H9 (cell line): Measurements from ENCODE around the gene MASTL. TPM values are rescaled to one million over a fixed set of nuclear protein-coding genes. Genes with fewer than 3 reads are reported as not detected.

ENCODE experiments used
- DNase-seq: peaks from one replicate; pipeline ENCODE4 v3.0.0-alpha.2; 2017
- H2AFZ ChIP-seq: one replicate; pipeline ENCODE4 v1.6.1; 2013; ENCODE audit warnings: mild to moderate bottlenecking, low read length, control low read depth, moderate library complexity
- H2AK5ac ChIP-seq: 2 replicates; pipeline ENCODE4 v1.6.1; 2013; ENCODE audit warnings: low read length, control low read depth, mixed read lengths; ENCODE audit not compliant: insufficient read length
- H2BK120ac ChIP-seq: one replicate; pipeline ENCODE4 v1.6.1; 2013; ENCODE audit warnings: low read depth, mild to moderate bottlenecking, low read length, control low read depth, inconsistent platforms; ENCODE audit not compliant: poor library complexity, severe bottlenecking
- H2BK12ac ChIP-seq: 2 replicates; pipeline ENCODE4 v1.6.1; 2013; ENCODE audit warnings: low read length, control low read depth, mixed read lengths, low read depth; ENCODE audit not compliant: insufficient read length
- H2BK15ac ChIP-seq: 2 replicates; pipeline ENCODE4 v1.6.1; 2013; ENCODE audit warnings: low read depth, low read length, control low read depth
- H2BK20ac ChIP-seq: one replicate; pipeline ENCODE4 v1.6.1; 2013; ENCODE audit warnings: low read depth, mild to moderate bottlenecking, low read length, control low read depth, inconsistent platforms; ENCODE audit not compliant: poor library complexity, severe bottlenecking
- H2BK5ac ChIP-seq: 2 replicates; pipeline ENCODE4 v1.6.1; 2013; ENCODE audit warnings: low read length, control low read depth, mixed read lengths; ENCODE audit not compliant: insufficient read length
- H3K14ac ChIP-seq: 2 replicates; pipeline ENCODE4 v1.6.1; 2013; ENCODE audit warnings: low read length, control low read depth; ENCODE audit not compliant: insufficient read depth
- H3K18ac ChIP-seq: 2 replicates; pipeline ENCODE4 v1.6.1; 2013; ENCODE audit warnings: low read depth, mild to moderate bottlenecking, mixed read lengths, low read length, control low read depth; ENCODE audit not compliant: insufficient read length
- H3K23ac ChIP-seq: 2 replicates; pipeline ENCODE4 v1.6.1; 2013; ENCODE audit warnings: low read length, control low read depth, mixed read lengths, low read depth; ENCODE audit not compliant: insufficient read length
- H3K23me2 ChIP-seq: 2 replicates; pipeline ENCODE4 v1.6.1; 2013; ENCODE audit warnings: low read depth, mild to moderate bottlenecking, mixed read lengths, low read length, control low read depth; ENCODE audit not compliant: insufficient read length, poor library complexity, severe bottlenecking
- H3K27ac ChIP-seq: 2 replicates; pipeline ENCODE4 v1.5.1; 2013; ENCODE audit warnings: low read length, control low read depth, mixed read lengths, low read depth; ENCODE audit not compliant: insufficient read length
- H3K27me3 ChIP-seq: 2 replicates; pipeline ENCODE4 v1.6.1; 2013; ENCODE audit warnings: low read length, control low read depth, inconsistent platforms; ENCODE audit not compliant: insufficient read depth
- H3K4ac ChIP-seq: 2 replicates; pipeline ENCODE4 v1.6.1; 2013; ENCODE audit warnings: low read depth, mild to moderate bottlenecking, control low read depth, inconsistent platforms, low read length, moderate library complexity
- H3K4me1 ChIP-seq: 2 replicates; pipeline ENCODE4 v1.6.1; 2013; ENCODE audit warnings: low read length, control low read depth, inconsistent platforms; ENCODE audit not compliant: insufficient read depth
- H3K4me2 ChIP-seq: 2 replicates; pipeline ENCODE4 v1.6.1; 2013; ENCODE audit warnings: low read length, control low read depth, mixed read lengths; ENCODE audit not compliant: insufficient read length, insufficient read depth
- H3K56ac ChIP-seq: 2 replicates; pipeline ENCODE4 v1.6.1; 2013; ENCODE audit warnings: low read depth, mild to moderate bottlenecking, mixed read lengths, low read length, control low read depth; ENCODE audit not compliant: insufficient read length
- H3K79me1 ChIP-seq: 2 replicates; pipeline ENCODE4 v1.6.1; 2013; ENCODE audit warnings: low read depth, mild to moderate bottlenecking, moderate library complexity, low read length, control low read depth, inconsistent platforms; ENCODE audit not compliant: insufficient read depth, poor library complexity, severe bottlenecking
- H3K79me2 ChIP-seq: 2 replicates; pipeline ENCODE4 v1.6.1; 2013; ENCODE audit warnings: low read length, control low read depth, inconsistent platforms; ENCODE audit not compliant: insufficient read depth
- H3K9ac ChIP-seq: 2 replicates; pipeline ENCODE4 v1.6.1; 2013; ENCODE audit warnings: low read length, control low read depth, mixed read lengths; ENCODE audit not compliant: insufficient read length; ENCODE audit errors: extremely low read depth
- H3K9me3 ChIP-seq: one replicate; pipeline ENCODE4 v1.6.1; 2013; ENCODE audit warnings: low read depth, low read length, inconsistent platforms; ENCODE audit not compliant: control insufficient read depth
- H3T11ph ChIP-seq: one replicate; pipeline ENCODE4 v1.6.1; 2013; ENCODE audit warnings: mild to moderate bottlenecking, low read length, control low read depth, inconsistent platforms
- H4K20me1 ChIP-seq: one replicate; pipeline ENCODE4 v1.6.1; 2013; ENCODE audit not compliant: control insufficient read depth, insufficient read length, insufficient read depth
- H4K5ac ChIP-seq: 2 replicates; pipeline ENCODE4 v1.6.1; 2013; ENCODE audit warnings: low read depth, mild to moderate bottlenecking, mixed read lengths, low read length, control low read depth; ENCODE audit not compliant: insufficient read length
- H4K8ac ChIP-seq: replicated peaks from 2 replicates; pipeline ENCODE4 v1.6.1; 2013; ENCODE audit warnings: low read length, control low read depth, mixed read lengths, low read depth; ENCODE audit not compliant: insufficient read length
- H4K91ac ChIP-seq: 2 replicates; pipeline ENCODE4 v1.6.1; 2013; ENCODE audit warnings: low read depth, mild to moderate bottlenecking, moderate library complexity, mixed read lengths, low read length, control low read depth; ENCODE audit not compliant: insufficient read length
- H3K27ac Mint-ChIP-seq, 3 experiments: 2 replicates in 2 of 3; 3 replicates in 1 of 3; pipeline ENCODE4 v1.8.0; 2020 to 2021; ENCODE audit warnings: mixed read lengths in 3 of 3, mild to moderate bottlenecking in 1 of 3, moderate library complexity in 1 of 3
- H3K27me3 Mint-ChIP-seq: 2 replicates; pipeline ENCODE4 v1.8.0; 2021; ENCODE audit warnings: low read depth, mild to moderate bottlenecking, moderate library complexity, mixed read lengths
- H3K36me3 Mint-ChIP-seq, 3 experiments: 2 replicates in 2 of 3; 3 replicates in 1 of 3; pipeline ENCODE4 v1.8.0; 2020 to 2021; ENCODE audit warnings: low read depth in 3 of 3, mixed read lengths in 3 of 3; ENCODE audit not compliant: insufficient read depth in 1 of 3
- H3K4me1 Mint-ChIP-seq, 2 experiments: 2 replicates each; pipeline ENCODE4 v1.8.0; 2020; ENCODE audit warnings: mixed read lengths in 2 of 2
- H3K4me3 Mint-ChIP-seq, 2 experiments: 2 replicates in 1 of 2; 3 replicates in 1 of 2; pipeline ENCODE4 v1.8.0; 2020 to 2021; ENCODE audit warnings: mild to moderate bottlenecking in 2 of 2, mixed read lengths in 2 of 2, moderate library complexity in 1 of 2
- H3K9me3 Mint-ChIP-seq, 2 experiments: 2 replicates in 1 of 2; 3 replicates in 1 of 2; pipeline ENCODE4 v1.8.0; 2020; ENCODE audit warnings: mild to moderate bottlenecking in 2 of 2, mixed read lengths in 2 of 2, moderate library complexity in 1 of 2
- CTCF ChIP-seq: fragments of 200-600 bp; sonication (generic); conservative IDR thresholded peaks from 3 replicates; pipeline ENCODE4 v1.8.0; 2021; ENCODE audit warnings: antibody characterized with exemption, mild to moderate bottlenecking
- WGBS: extraction: QIAGEN DNeasy Blood & Tissue Kit; methylation state at CpG from one replicate; pipeline ENCODE4 v1.1.7; 2013; ENCODE audit warnings: missing lambda C conversion rate, low lambda C conversion rate, mixed read lengths; ENCODE audit not compliant: insufficient read length; ENCODE audit errors: extremely low coverage; 5-methylcytosine and 5-hydroxymethylcytosine counted together
- total RNA-seq: library from RNA; stranded (reverse); gene quantifications from 2 replicates; pipeline ENCODE4 v1.2.1, GENCODE V29; 2021

The MASTL gene
- total RNA-seq, 1 experiment from 2014 or later: 35.0 TPM

GRCh38 chr10:27188897-27189296 lies 33.7 kb downstream of the MASTL start:
- Histone ChIP-seq H3K4ac (no peak overlapping the region), H3K9ac (no peak overlapping the region), H2AFZ (no peak overlapping the region), H4K91ac (no peak overlapping the region), H2BK15ac (no peak overlapping the region), H4K5ac (no peak overlapping the region), H2AK5ac (no peak overlapping the region), H3K27ac (no peak overlapping the region), H4K20me1 (no peaks in the 10 kb centered on the region), H2BK20ac (no peak overlapping the region), H2BK5ac (no peak overlapping the region), H3K79me2 (no peaks in the 10 kb centered on the region), H3K56ac (no peak overlapping the region), H2BK120ac (no peak overlapping the region), H3T11ph (no peak overlapping the region), H3K14ac (no peak overlapping the region), H3K79me1 (no peaks in the 10 kb centered on the region), H3K23ac (no peak overlapping the region), H3K9me3 (no peaks in the 10 kb centered on the region), H3K4me2 (no peak overlapping the region), H4K8ac (no peak overlapping the region), H3K4me1 (no peaks in the 10 kb centered on the region), H3K18ac (no peak overlapping the region), H3K23me2 (no peaks in the 10 kb centered on the region), H3K27me3 (no peaks in the 10 kb centered on the region), H2BK12ac (no peak overlapping the region)
- H3K27ac Mint-ChIP-seq: peak overlapping the region in 1 of 3 experiments; percentile 61; a peak in 2 of 7 replicates
- no peaks in the 10 kb centered on the region for H3K4me1 Mint-ChIP-seq
- H3K9me3 Mint-ChIP-seq: no peaks in the 10 kb centered on the region
- DNase-seq: no peak
- no peak overlapping the region for H3K4me3 Mint-ChIP-seq
- no peaks in the 10 kb centered on the region for H3K27me3 Mint-ChIP-seq
- no peak for TF ChIP-seq CTCF
- WGBS: no CpG with 5 or more reads among the region's 4 CpGs
- peaks cover 15 to 30% (median 18%) of the 10 kb centered on the region in 3 experiments; a peak in 6 of 7 replicates for H3K36me3 Mint-ChIP-seq
